HepG2 (cell line): ENCODE data around the gene SNX7. TPM values are rescaled to one million over a fixed set of nuclear protein-coding genes. Genes with fewer than 3 reads are reported as not detected.

ENCODE experiments used
- AFF4 ChIP-seq: sonication (generic); formaldehyde crosslinking; IDR thresholded peaks from 2 replicates; pipeline ENCODE4 v1.4.0; 2020; ENCODE audit warnings: missing genetic modification reagents
- ASH2L ChIP-seq: fragments of 300-600, 200-600 bp; sonication (generic); IDR thresholded peaks from 2 replicates; pipeline ENCODE4 v1.7.0; 2017; ENCODE audit warnings: low read depth, mild to moderate bottlenecking, moderate library complexity, mixed read lengths, low read length; ENCODE audit not compliant: insufficient read length
- DNMT3B ChIP-seq: conservative IDR thresholded peaks from 2 replicates; pipeline ENCODE4 v1.6.1; 2016; ENCODE audit warnings: missing biosample characterization, control low read depth
- E2F1 ChIP-seq: sonication (generic); formaldehyde crosslinking; IDR thresholded peaks from 2 replicates; pipeline ENCODE4 v1.5.0; 2020; ENCODE audit warnings: missing genetic modification reagents
- FOXA1 ChIP-seq, 2 experiments: fragments of 450-650 bp in 1 of 2; sonication (generic) in 1 of 2; formaldehyde crosslinking in 1 of 2; IDR thresholded peaks; 2 replicates each; pipeline versions ENCODE4 v1.4.0 to v1.6.1; 2016 to 2020; ENCODE audit warnings: missing genetic modification reagents in 1 of 2
- FOXO1 ChIP-seq: sonication (generic); formaldehyde crosslinking; IDR thresholded peaks from 2 replicates; pipeline ENCODE4 v1.4.0; 2020; ENCODE audit warnings: missing genetic modification reagents
- GABPB1 ChIP-seq: IDR thresholded peaks from 2 replicates; pipeline ENCODE4 v1.6.1; 2016; ENCODE audit warnings: mild to moderate bottlenecking, missing genetic modification reagents, moderate library complexity, missing compliant biosample characterization
- HNF1A ChIP-seq, 2 experiments: sonication (generic) in 1 of 2; formaldehyde crosslinking in 1 of 2; IDR thresholded peaks; 2 replicates each; pipeline versions ENCODE4 v1.4.0 to v1.6.1; 2016 to 2020; ENCODE audit warnings: borderline replicate concordance in 1 of 2, low read depth in 1 of 2, mild to moderate bottlenecking in 1 of 2, missing genetic modification reagents in 1 of 2
- KDM2A ChIP-seq: sonication (generic); formaldehyde crosslinking; IDR thresholded peaks from 2 replicates; pipeline ENCODE4 v1.4.0; 2020; ENCODE audit warnings: low read depth, missing genetic modification reagents, borderline replicate concordance
- SMARCC2 ChIP-seq: fragments of 450-650 bp; IDR thresholded peaks from 2 replicates; pipeline ENCODE4 v1.6.1; 2017; ENCODE audit warnings: antibody characterized with exemption, mild to moderate bottlenecking
- TFE3 ChIP-seq: IDR thresholded peaks from 2 replicates; pipeline ENCODE4 v1.6.1; 2016
- ZBTB14 ChIP-seq: sonication (generic); formaldehyde crosslinking; IDR thresholded peaks from 2 replicates; pipeline ENCODE4 v1.4.0; 2020; ENCODE audit warnings: missing genetic modification reagents
- ZBTB3 ChIP-seq: sonication (generic); formaldehyde crosslinking; IDR thresholded peaks from 2 replicates; pipeline ENCODE4 v1.4.0; 2020; ENCODE audit warnings: low read depth, mild to moderate bottlenecking, moderate library complexity, missing genetic modification reagents, borderline replicate concordance
- ZEB1 ChIP-seq: IDR thresholded peaks from 2 replicates; pipeline ENCODE4 v1.6.1; 2012; ENCODE audit warnings: mild to moderate bottlenecking, low read depth, inconsistent platforms; ENCODE audit not compliant: insufficient replicate concordance
- ZNF383 ChIP-seq: sonication (generic); formaldehyde crosslinking; IDR thresholded peaks from 2 replicates; pipeline ENCODE4 v1.4.0; 2020; ENCODE audit warnings: missing genetic modification reagents, mild to moderate bottlenecking, borderline replicate concordance
- ZNF543 ChIP-seq: sonication (generic); formaldehyde crosslinking; IDR thresholded peaks from 2 replicates; pipeline ENCODE4 v1.4.0; 2020; ENCODE audit warnings: mild to moderate bottlenecking, missing genetic modification reagents
- ZNF652 ChIP-seq: IDR thresholded peaks from 2 replicates; pipeline ENCODE4 v1.6.1; 2016; ENCODE audit warnings: low read depth, borderline replicate concordance
- polyA plus RNA-seq, 8 experiments: library from polyadenylated mRNA; depleted of rRNA in 3 of 8; stranded (reverse) in 7 of 8; unstranded in 1 of 8; fragments of >200 nt; fragmentation: Illumina TruSeq in 4 of 8; extraction: Trizol in 4 of 8; gene quantifications; 2 replicates each; pipeline versions ENCODE4 v1.2.1 to v1.2.3, GENCODE V29; 2011 to 2016; ENCODE audit warnings: low read depth in 4 of 8, missing spikeins in 1 of 8, mixed read lengths in 1 of 8; ENCODE audit not compliant: insufficient read depth in 1 of 8
- total RNA-seq, 5 experiments: library from RNA; depleted of rRNA; stranded (reverse); fragments of >200 nt; fragmentation: Illumina TruSeq; extraction: Trizol; gene quantifications; 2 replicates each; pipeline ENCODE4 v1.2.3, GENCODE V29; 2016; ENCODE audit warnings: low read depth in 1 of 5

Gene SNX7
- total and polyA plus RNA-seq, 2 of the 13 experiments (the other 11 are each of a cell fraction or from before 2014, with no cell fraction given): 14.3 to 33.5 TPM

- TF ChIP-seq AFF4 (CRISPR knock-in tag): no peak
- no peak for TF ChIP-seq FOXA1 (IDR thresholded peaks at IDR 0.05)
- no peak for TF ChIP-seq FOXA1 (CRISPR knock-in tag; IDR thresholded peaks at IDR 0.05)
- no peak for TF ChIP-seq ZNF543 (CRISPR knock-in tag)
- no peak for TF ChIP-seq ZNF383
- TF ChIP-seq SMARCC2: no peak
- no peak for TF ChIP-seq FOXO1 (CRISPR knock-in tag)
- no peak for TF ChIP-seq E2F1
- TF ChIP-seq ZEB1: no peak
- TF ChIP-seq ASH2L: peak; percentile 20
- TF ChIP-seq ZBTB14: peak; percentile 29; the same call in 1 of the 2 replicates
- no peak for TF ChIP-seq GABPB1 (CRISPR knock-in tag)
- TF ChIP-seq TFE3 (CRISPR knock-in tag): no peak
- TF ChIP-seq ZNF652 (CRISPR knock-in tag): no peak
- no peak for TF ChIP-seq ZBTB3 (CRISPR knock-in tag)
- no peak for TF ChIP-seq HNF1A (IDR thresholded peaks at IDR 0.05; ENCODE audit: low read depth)
- TF ChIP-seq HNF1A (CRISPR knock-in tag; IDR thresholded peaks at IDR 0.05; ENCODE audit: borderline replicate concordance): no peak
- no peak for TF ChIP-seq DNMT3B (CRISPR knock-in tag)
- TF ChIP-seq KDM2A (CRISPR knock-in tag): 0 out of 2 replicates have a peak, but pooled peaks have one; percentile 2
These were observed 479 bp upstream of the SNX7 start (continued) for GRCh38 chr1:98660940-98661543.
